Neural crest cell (in vitro differentiated cells): ENCODE data around the gene PNISR. TPM values are rescaled to one million over a fixed set of nuclear protein-coding genes. Genes with fewer than 3 reads are reported as not detected.
"Not testable (repeated sequence)": the region's sequence is repeated elsewhere in the genome, so short reads cannot be mapped to it uniquely, and the experiment has no call there.

Source experiments
- DNase-seq: peaks from one replicate; pipeline ENCODE4 v3.0.0; 2021; ENCODE audit warnings: low read depth, mixed read lengths, low spot score
- H3K27ac Mint-ChIP-seq: one replicate; pipeline ENCODE4 v1.8.0; 2021; ENCODE audit warnings: mild to moderate bottlenecking, mixed read lengths; ENCODE audit not compliant: unreplicated experiment
- H3K27me3 Mint-ChIP-seq: 2 replicates; pipeline ENCODE4 v1.8.0; 2021; ENCODE audit warnings: low read depth, mild to moderate bottlenecking, mixed read lengths
- H3K36me3 Mint-ChIP-seq: 2 replicates; pipeline ENCODE4 v1.8.0; 2021; ENCODE audit warnings: low read depth, mild to moderate bottlenecking, mixed read lengths
- H3K4me1 Mint-ChIP-seq: 2 replicates; pipeline ENCODE4 v1.8.0; 2021; ENCODE audit warnings: mixed read lengths
- H3K4me3 Mint-ChIP-seq: one replicate; pipeline ENCODE4 v1.8.0; 2021; ENCODE audit warnings: mild to moderate bottlenecking, mixed read lengths
- H3K9me3 Mint-ChIP-seq: 2 replicates; pipeline ENCODE4 v1.8.0; 2021; ENCODE audit warnings: mixed read lengths
- CTCF ChIP-seq: fragments of 200-600 bp; sonication (generic); conservative IDR thresholded peaks from 2 replicates; pipeline ENCODE4 v1.5.0; 2021; ENCODE audit warnings: antibody characterized with exemption, mild to moderate bottlenecking
- long read RNA-seq: library from polyadenylated mRNA; unstranded; transcript quantifications from one replicate; pipeline ENCODE4 v2.0.0, GENCODE V29; 2020
- total RNA-seq: library from RNA; stranded (reverse); gene quantifications from 2 replicates; pipeline ENCODE4 v1.2.1, GENCODE V29; 2021

PNISR gene
- total RNA-seq = 155 and 156 TPM in 2 replicates
- long read RNA-seq, full-length matches to known transcripts = 67 of 277 reads
- long read RNA-seq, partial matches to known transcripts = 131 of 277 reads
- long read RNA-seq, other reads (novel, unspliced or antisense) = 79 of 277 reads

- DNase-seq = peak; percentile 79
- H3K27ac Mint-ChIP-seq = peak within 1 kb of the TSS; percentile 98
- TF ChIP-seq CTCF = no peak
- H3K27me3 Mint-ChIP-seq = no peaks in the 10 kb centered on the region
- peaks cover 49% of the 10 kb centered on the region for H3K4me1 Mint-ChIP-seq
- H3K9me3 Mint-ChIP-seq = no peaks in the 10 kb centered on the region
- H3K4me3 Mint-ChIP-seq = peak within 1 kb of the TSS; percentile 93
- H3K36me3 Mint-ChIP-seq = peaks cover 5% of the 10 kb centered on the region
Measured at GRCh38 chr6:99424761-99425646, at the start of gene PNISR. TSS of gene PNISR (minus strand) at chr6:99425308. CDS start at chr6:99414659, 10,649 bp downstream.

GRCh38 chr6:99473730-99474129, 48.6 kb upstream of the PNISR start:
- Mint-ChIP-seq H3K27me3 (no peaks in the 10 kb centered on the region), H3K4me3 (no peak overlapping the region), H3K36me3 (peaks cover 6% of the 10 kb centered on the region), H3K4me1 (no peaks in the 10 kb centered on the region), H3K27ac (no peak overlapping the region), H3K9me3 (no peaks in the 10 kb centered on the region)
- TF ChIP-seq CTCF = no peak
- no peak for DNase-seq

GRCh38 chr6:99471638-99472037, 46.5 kb upstream of the PNISR start:
- Mint-ChIP-seq H3K9me3 (no peaks in the 10 kb centered on the region), H3K27me3 (no peaks in the 10 kb centered on the region), H3K27ac (no peak overlapping the region), H3K4me1 (no peaks in the 10 kb centered on the region), H3K36me3 (no peaks in the 10 kb centered on the region), H3K4me3 (no peak overlapping the region)
- no peak for DNase-seq
- no peak for TF ChIP-seq CTCF

- no peaks in the 10 kb centered on the region for H3K4me1 Mint-ChIP-seq
- peak; percentile 87 for TF ChIP-seq CTCF
- no peak overlapping the region for H3K4me3 Mint-ChIP-seq
- H3K9me3 Mint-ChIP-seq = no peaks in the 10 kb centered on the region
- no peaks in the 10 kb centered on the region for H3K27me3 Mint-ChIP-seq
- no peak overlapping the region for H3K27ac Mint-ChIP-seq
- H3K36me3 Mint-ChIP-seq = peaks cover 3% of the 10 kb centered on the region
- no peak for DNase-seq
Measured at GRCh38 chr6:99467509-99468106, 42.5 kb upstream of the PNISR start.

- not testable (repeated sequence) for H3K9me3 Mint-ChIP-seq, H3K27ac Mint-ChIP-seq
- H3K36me3 Mint-ChIP-seq = peaks cover 30% of the 10 kb centered on the region
Measured at GRCh38 chr6:99459133-99459532, 34.0 kb upstream of the PNISR start.

GRCh38 chr6:99458319-99458718, 33.2 kb upstream of the PNISR start:
- no peak for DNase-seq
- Mint-ChIP-seq H3K9me3 (peaks cover 8% of the 10 kb centered on the region), H3K4me1 (no peaks in the 10 kb centered on the region), H3K27ac (no peak overlapping the region), H3K27me3 (no peaks in the 10 kb centered on the region), H3K4me3 (no peak overlapping the region), H3K36me3 (peaks cover 33% of the 10 kb centered on the region)
- TF ChIP-seq CTCF = peak; percentile 46

More at GRCh38 chr6:99459133-99459532, 34.0 kb upstream of the PNISR start:
- not testable (repeated sequence) for H3K27me3 Mint-ChIP-seq, H3K4me1 Mint-ChIP-seq, H3K4me3 Mint-ChIP-seq, DNase-seq
